ENCODE results near the gene ANKRD40.

Gene ANKRD40

DNA sequence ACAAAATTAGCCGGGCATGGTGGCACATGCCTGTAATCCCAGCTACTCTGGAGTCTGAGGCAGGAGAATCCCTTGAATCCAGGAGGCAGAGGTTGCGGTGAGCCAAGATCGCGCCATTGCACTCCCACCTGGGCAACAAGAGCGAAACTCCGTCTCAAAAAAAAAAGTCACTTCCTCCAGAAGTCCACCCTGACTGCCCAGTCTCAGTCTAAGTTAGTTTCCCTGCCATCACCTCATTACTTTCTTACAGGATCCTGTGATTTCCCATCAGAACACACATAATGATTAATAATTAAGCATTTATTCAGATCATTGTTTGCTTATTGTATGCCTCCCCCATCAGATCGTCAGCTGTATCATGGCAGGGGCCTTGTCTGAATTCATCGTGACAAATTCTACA is 41.4 kb downstream of the ANKRD40 start:
- peaks cover 7% of the 10 kb centered on the region; the same call in 1 of the 2 replicates for H3K36me3 ChIP-seq (ENCODE audit: low read depth)
- peaks cover 36% of the 10 kb centered on the region for H3K4me1 ChIP-seq (ENCODE audit: insufficient read depth, poor library complexity, severe bottlenecking)

DNA sequence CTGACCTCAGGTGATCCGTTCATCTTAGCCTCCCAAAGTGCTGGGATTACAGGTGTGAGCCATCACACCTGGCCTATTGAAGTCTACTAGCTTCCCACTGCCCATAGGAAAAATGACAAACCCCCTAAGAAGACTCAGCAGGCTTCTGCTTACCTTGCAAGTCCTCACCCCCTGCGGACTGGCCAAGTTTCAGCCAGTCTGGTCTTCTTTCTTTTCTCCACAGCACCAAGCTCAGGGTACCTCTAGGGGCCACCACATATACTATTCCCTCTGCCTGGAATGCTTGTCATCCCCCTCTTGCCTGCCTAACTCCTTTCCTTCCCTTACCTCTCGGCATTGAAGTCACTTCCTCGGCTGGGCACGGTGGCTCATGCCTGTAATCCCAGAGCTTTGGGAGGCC is 41.9 kb downstream of the ANKRD40 start:
- no peak for DNase-seq (ENCODE audit: low spot score)
- TF ChIP-seq, protein P1, sequence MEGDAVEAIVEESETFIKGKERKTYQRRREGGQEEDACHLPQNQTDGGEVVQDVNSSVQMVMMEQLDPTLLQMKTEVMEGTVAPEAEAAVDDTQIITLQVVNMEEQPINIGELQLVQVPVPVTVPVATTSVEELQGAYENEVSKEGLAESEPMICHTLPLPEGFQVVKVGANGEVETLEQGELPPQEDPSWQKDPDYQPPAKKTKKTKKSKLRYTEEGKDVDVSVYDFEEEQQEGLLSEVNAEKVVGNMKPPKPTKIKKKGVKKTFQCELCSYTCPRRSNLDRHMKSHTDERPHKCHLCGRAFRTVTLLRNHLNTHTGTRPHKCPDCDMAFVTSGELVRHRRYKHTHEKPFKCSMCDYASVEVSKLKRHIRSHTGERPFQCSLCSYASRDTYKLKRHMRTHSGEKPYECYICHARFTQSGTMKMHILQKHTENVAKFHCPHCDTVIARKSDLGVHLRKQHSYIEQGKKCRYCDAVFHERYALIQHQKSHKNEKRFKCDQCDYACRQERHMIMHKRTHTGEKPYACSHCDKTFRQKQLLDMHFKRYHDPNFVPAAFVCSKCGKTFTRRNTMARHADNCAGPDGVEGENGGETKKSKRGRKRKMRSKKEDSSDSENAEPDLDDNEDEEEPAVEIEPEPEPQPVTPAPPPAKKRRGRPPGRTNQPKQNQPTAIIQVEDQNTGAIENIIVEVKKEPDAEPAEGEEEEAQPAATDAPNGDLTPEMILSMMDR (IDR thresholded peaks at IDR 0.05; ENCODE audit: poor library complexity, severe bottlenecking), result no peak
- ATAC-seq (ENCODE audit: low read depth), result no peak
- no peaks in the 10 kb centered on the region for H3K9me3 ChIP-seq (ENCODE audit: severe bottlenecking)
- no peak overlapping the region for H3K4me3 ChIP-seq (ENCODE audit: severe bottlenecking)
- H3K27me3 ChIP-seq (ENCODE audit: insufficient read depth, poor library complexity, severe bottlenecking), result no peaks in the 10 kb centered on the region
- H3K27ac ChIP-seq (ENCODE audit: poor library complexity, severe bottlenecking), result no peak overlapping the region
- peaks cover 11% of the 10 kb centered on the region; the same call in 1 of the 2 replicates for H3K36me3 ChIP-seq (ENCODE audit: low read depth)
- peaks cover 36% of the 10 kb centered on the region for H3K4me1 ChIP-seq (ENCODE audit: insufficient read depth, poor library complexity, severe bottlenecking)

More for the DNA sequence above, 41.4 kb downstream of the ANKRD40 start:
- Histone ChIP-seq H3K9me3 (ENCODE audit: severe bottlenecking) (no peaks in the 10 kb centered on the region), H3K27ac (ENCODE audit: poor library complexity, severe bottlenecking) (no peak overlapping the region), H3K27me3 (ENCODE audit: insufficient read depth, poor library complexity, severe bottlenecking) (no peaks in the 10 kb centered on the region), H3K4me3 (ENCODE audit: severe bottlenecking) (no peak overlapping the region)
- DNase-seq (ENCODE audit: low spot score) (no peak), ATAC-seq (ENCODE audit: low read depth) (no peak)
- TF ChIP-seq, protein P1 (IDR thresholded peaks at IDR 0.05; ENCODE audit: poor library complexity, severe bottlenecking), result no peak

DNA sequence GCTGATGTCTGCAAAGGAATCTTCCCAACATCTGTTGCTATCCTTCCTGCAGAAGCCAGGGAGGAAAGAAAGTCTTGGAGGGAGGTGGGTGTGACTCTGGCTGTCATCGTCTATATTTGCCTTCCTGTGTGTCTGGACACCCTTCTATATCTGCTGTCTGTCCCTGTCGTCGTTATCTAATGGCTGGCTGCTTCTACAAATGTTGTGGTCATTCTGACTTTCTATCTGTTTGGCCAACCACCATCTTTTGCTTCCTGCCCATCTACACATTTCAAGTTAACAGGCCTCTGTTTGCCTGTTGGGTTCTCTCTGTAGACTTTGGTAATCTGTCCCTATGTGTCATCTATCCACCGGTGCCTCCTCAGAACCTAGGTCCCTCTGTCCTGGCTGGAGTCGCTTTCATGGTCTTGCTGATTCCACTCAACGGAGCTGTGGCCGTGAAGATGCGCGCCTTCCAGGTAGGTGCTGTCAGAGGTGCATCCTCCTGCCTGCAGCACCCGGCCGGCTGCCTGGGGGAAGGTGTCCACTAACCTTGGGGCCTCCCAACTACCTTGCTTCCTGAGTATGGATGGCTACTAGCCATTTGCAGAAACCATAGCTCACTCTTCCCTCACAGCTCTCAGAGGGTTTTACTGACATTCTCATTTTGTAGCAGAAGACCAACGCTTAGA is 42.8 kb downstream of the ANKRD40 start:
- peaks cover 5% of the 10 kb centered on the region; the same call in 1 of the 2 replicates for H3K36me3 ChIP-seq (ENCODE audit: low read depth)
- no peak overlapping the region for H3K4me3 ChIP-seq (ENCODE audit: severe bottlenecking)
- H3K4me1 ChIP-seq (ENCODE audit: insufficient read depth, poor library complexity, severe bottlenecking), result peaks cover 40% of the 10 kb centered on the region
- H3K9me3 ChIP-seq (ENCODE audit: severe bottlenecking), result no peaks in the 10 kb centered on the region
- H3K27ac ChIP-seq (ENCODE audit: poor library complexity, severe bottlenecking), result no peak overlapping the region
- no peak for DNase-seq (ENCODE audit: low spot score)
- TF ChIP-seq, protein P1 (IDR thresholded peaks at IDR 0.05; ENCODE audit: poor library complexity, severe bottlenecking), result no peak
- ATAC-seq (ENCODE audit: low read depth), result no peak
- no peaks in the 10 kb centered on the region for H3K27me3 ChIP-seq (ENCODE audit: insufficient read depth, poor library complexity, severe bottlenecking)

DNA sequence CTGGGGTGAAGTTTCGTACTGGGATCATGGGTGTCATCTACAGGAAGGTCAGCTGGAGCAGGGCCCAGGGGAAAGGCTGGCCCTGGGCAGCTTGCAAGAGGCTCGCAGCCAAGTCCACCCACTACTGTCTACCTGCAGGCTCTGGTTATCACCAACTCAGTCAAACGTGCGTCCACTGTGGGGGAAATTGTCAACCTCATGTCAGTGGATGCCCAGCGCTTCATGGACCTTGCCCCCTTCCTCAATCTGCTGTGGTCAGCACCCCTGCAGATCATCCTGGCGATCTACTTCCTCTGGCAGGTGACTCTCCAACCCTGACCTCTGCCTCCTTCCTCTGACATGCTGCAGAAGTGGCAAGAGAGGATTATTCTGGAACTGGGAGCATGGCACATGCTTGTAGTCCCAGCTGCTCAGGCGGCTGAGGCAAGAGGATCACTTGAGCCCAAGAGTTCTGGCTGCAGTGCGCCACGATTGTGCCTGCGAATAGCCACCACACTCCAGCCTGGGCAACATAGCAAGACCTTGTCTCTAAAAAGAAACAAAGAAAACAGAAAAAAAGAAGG is 43.8 kb downstream of the ANKRD40 start:
- TF ChIP-seq, protein P1 (IDR thresholded peaks at IDR 0.05; ENCODE audit: poor library complexity, severe bottlenecking), result no peak
- no peaks in the 10 kb centered on the region for H3K27me3 ChIP-seq (ENCODE audit: insufficient read depth, poor library complexity, severe bottlenecking)
- ATAC-seq (ENCODE audit: low read depth), result no peak

More for the DNA sequence above, 43.8 kb downstream of the ANKRD40 start:
- Histone ChIP-seq H3K4me1 (ENCODE audit: insufficient read depth, poor library complexity, severe bottlenecking) (peaks cover 39% of the 10 kb centered on the region), H3K4me3 (ENCODE audit: severe bottlenecking) (no peak overlapping the region), H3K9me3 (ENCODE audit: severe bottlenecking) (no peaks in the 10 kb centered on the region), H3K27ac (ENCODE audit: poor library complexity, severe bottlenecking) (no peak overlapping the region), H3K36me3 (ENCODE audit: low read depth) (peaks cover 5% of the 10 kb centered on the region; the same call in 1 of the 2 replicates)
- no peak for DNase-seq (ENCODE audit: low spot score)

All from RWPE2 (cell line).